Ramos (cell line): ENCODE results near the gene CYP21A2.
"Not testable (repeated sequence)": the region's sequence is repeated elsewhere in the genome, so short reads cannot be mapped to it uniquely, and the experiment has no call there.

Experiments used
- in situ Hi-C: fragments of 300-500 bp; cut with MboI; formaldehyde crosslinking; loops from one replicate; pipeline ENCODE4 v1.14.3; 2022; ENCODE audit warnings: low sequenced_read_pairs; ENCODE audit not compliant: unreplicated experiment

The CYP21A2 gene

GRCh38 chr6:32049736-32050135, 11.5 kb downstream of the CYP21A2 start:
- in situ Hi-C loops: not testable (repeated sequence)

- in situ Hi-C loops: no loop called here
Measured at GRCh38 chr6:32050562-32050961, 12.3 kb downstream of the CYP21A2 start.

GRCh38 chr6:32052626-32053025, 14.4 kb downstream of the CYP21A2 start:
- in situ Hi-C loops: not testable (repeated sequence)

- in situ Hi-C loops: not testable (repeated sequence)
Measured at GRCh38 chr6:32053314-32053713, 15.1 kb downstream of the CYP21A2 start.

GRCh38 chr6:32055756-32056155, 17.5 kb downstream of the CYP21A2 start:
- in situ Hi-C loops: not testable (repeated sequence)

GRCh38 chr6:32056254-32056653, 18.0 kb downstream of the CYP21A2 start:
- in situ Hi-C loops: no loop called here

- in situ Hi-C loops: no loop called here
Measured at GRCh38 chr6:32057966-32058365, 19.8 kb downstream of the CYP21A2 start.

- in situ Hi-C loops: no loop called here
Measured at GRCh38 chr6:32058511-32058963, 20.3 kb downstream of the CYP21A2 start.

- in situ Hi-C loops: no loop called here
Measured at GRCh38 chr6:32060966-32061655, 22.9 kb downstream of the CYP21A2 start.

GRCh38 chr6:32064706-32065105, 26.5 kb downstream of the CYP21A2 start:
- in situ Hi-C loops: no loop called here

- in situ Hi-C loops: not testable (repeated sequence)
Measured at GRCh38 chr6:32067521-32067920, 29.3 kb downstream of the CYP21A2 start.

- in situ Hi-C loops: not testable (repeated sequence)
Measured at GRCh38 chr6:32068315-32068714, 30.1 kb downstream of the CYP21A2 start.

- in situ Hi-C loops: no loop called here
Measured at GRCh38 chr6:32068867-32069266, 30.7 kb downstream of the CYP21A2 start.

- in situ Hi-C loops: no loop called here
Measured at GRCh38 chr6:32069460-32069859, 31.2 kb downstream of the CYP21A2 start.

GRCh38 chr6:32069878-32070515, 31.8 kb downstream of the CYP21A2 start:
- in situ Hi-C loops: no loop called here

GRCh38 chr6:32070814-32071543, 32.8 kb downstream of the CYP21A2 start:
- in situ Hi-C loops: no loop called here

- in situ Hi-C loops: no loop called here
Measured at GRCh38 chr6:32073101-32073500, 34.9 kb downstream of the CYP21A2 start.

- in situ Hi-C loops: no loop called here
Measured at GRCh38 chr6:32073613-32074012, 35.4 kb downstream of the CYP21A2 start.

GRCh38 chr6:32074996-32075532, 36.8 kb downstream of the CYP21A2 start:
- in situ Hi-C loops: no loop called here

GRCh38 chr6:32075781-32076180, 37.6 kb downstream of the CYP21A2 start:
- in situ Hi-C loops: no loop called here

- in situ Hi-C loops: no loop called here
Measured at GRCh38 chr6:32076321-32076809, 38.1 kb downstream of the CYP21A2 start.
